ENCODE measurements around the gene RRP8.

RRP8 gene

DNA sequence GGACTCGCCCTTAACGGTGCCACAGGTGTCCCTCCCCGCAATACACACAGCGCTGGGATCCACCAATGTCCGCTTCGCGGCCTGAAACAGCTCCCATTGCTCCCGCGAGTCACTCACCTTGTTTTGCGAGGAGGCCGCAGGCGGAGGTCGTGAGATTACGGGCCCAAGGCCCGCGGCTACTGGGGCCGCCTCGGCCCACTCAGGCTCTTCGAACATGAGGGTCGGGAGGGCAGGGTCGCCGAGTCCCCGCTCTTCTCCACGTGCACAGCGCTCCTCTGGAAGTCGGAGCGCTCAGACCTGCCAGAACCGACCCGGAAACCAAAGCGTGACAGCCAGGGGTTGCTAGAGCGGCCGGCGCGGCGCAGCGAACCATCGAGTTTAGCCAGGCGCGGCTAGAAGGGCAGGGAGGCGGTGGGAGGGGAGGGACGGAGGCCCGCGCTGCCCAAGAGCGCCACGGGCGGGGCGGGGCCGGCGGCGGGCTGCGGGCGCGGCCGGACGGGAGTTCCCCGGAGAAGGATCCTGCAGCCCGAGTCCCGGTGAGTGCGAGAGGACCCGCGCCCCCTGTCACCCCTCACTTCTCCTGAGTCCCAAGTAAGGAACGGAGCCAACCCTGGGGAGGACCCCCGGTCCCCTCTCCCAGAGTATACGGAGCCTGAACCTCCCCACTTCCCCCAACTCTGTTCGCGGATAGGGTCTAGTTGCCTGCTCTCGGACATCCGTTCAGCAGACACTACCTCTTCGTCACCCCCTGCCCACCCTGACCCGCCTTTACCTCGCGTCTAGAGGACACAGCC lies at the start of gene RRP8, which contains the start of gene ILK:
TSS of gene RRP8 (minus strand) at position 330 of the 794 bp plus-strand sequence. CDS start at position 216, 114 bp downstream.
TSS of gene ILK (plus strand) at position 488 of the 794 bp plus-strand sequence. CDS start 498 bp downstream, outside the sequence.
- DNase-seq (ENCODE audit: low read depth in 2 of 2) = peak; percentile 75 to 81

DNA sequence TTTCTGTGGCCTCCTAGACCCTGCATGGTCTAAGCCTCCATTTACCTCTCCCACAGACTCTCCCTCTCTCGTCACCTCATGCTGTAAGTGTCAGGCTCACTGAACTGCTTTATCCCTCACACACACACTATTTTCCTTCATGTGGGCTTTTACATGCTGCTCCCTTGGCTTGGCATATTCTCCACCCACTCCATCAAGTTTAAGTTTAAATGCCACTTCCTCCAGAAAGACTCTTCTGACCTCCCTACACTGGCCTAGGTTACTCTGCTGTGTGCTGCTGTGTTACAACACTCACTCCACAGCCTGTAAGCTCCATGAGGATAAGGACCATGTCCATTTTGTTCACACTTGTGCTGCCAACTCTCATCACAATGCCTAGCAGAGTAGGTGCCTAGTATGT lies 49.7 kb upstream of the RRP8 start:
- DNase-seq (ENCODE audit: low read depth in 2 of 2) = no peak

DNA sequence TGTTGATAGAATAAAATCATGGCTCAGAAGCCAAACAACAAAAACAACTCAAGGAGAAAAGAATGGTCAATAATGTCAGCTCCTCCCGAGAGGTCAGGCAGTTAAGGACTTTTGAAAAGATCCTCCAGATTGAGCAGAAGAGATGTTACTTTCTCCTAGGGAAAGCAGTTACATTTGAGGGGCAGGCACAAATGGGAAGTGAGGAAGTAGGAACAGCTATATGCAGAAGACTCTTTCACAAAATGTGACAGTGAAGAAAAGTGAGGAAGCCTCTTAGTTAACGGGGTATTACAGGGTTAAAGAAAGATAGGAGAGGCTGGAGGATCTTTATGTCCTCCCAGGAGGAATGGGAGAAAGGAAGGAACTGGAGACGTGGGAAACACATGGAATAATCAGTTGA lies 48.8 kb upstream of the RRP8 start:
- DNase-seq (ENCODE audit: low read depth in 2 of 2) = no peak

DNA sequence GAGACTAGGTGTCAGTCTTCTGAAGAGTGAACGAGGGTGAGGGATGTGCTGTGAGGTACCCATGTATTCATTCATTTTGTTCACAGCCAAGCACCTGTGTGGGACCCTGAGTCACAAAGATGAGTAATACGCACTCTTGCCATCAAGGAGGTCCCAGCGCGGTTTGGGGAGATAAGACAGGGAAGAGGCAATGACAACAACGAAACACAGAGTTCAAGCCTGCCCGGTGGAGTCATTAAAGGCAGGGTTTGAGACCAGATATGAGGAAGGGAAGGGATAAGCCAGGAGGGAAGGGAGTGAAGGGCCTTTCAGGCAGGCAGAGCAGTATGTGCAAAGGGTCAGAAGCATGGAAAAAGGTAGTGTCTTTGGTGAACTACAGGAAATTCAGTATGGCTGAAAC lies 47.6 kb upstream of the RRP8 start:
- DNase-seq (ENCODE audit: low read depth in 2 of 2) = no peak

DNA sequence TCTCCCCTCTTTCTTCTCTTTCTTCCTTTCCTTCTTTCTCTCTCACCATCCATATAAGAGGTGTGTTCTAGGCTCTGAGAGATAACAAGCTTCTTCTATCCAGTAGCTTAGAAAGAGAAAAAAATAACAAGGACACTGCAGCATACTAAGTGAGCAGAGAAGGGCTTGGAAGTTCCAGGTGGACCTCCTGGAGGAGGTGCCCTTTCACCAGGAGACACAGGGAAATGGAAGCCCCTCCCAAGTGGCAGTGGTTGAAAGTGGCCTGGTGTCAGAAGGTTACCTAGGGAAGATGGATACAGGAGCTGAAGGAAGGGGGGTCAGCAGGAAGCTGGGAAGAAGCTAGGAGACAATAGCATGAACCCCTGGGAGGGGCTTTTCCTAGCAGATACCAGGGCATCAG lies 46.7 kb upstream of the RRP8 start:
- no peak for DNase-seq (ENCODE audit: low read depth in 2 of 2)

DNA sequence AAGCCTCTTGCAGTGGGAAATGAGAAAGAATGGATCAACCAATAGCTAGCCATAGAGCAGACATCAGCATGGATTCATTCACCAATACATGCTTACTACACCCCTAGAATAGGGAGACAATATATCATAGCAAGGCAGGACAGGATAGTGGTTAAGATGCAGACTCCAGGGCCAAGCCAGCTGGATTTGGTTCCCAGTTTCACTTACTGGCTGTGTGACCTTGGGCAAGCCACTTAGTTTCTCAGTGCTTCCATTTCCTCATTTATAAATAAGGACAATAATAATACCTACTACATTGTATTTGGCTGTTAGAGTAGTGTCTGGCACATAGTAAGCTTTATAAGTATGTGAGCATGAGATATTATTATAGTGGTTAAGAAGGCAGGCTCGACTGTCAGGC lies 45.1 kb upstream of the RRP8 start:
- no peak for DNase-seq (ENCODE audit: low read depth in 2 of 2)

DNA sequence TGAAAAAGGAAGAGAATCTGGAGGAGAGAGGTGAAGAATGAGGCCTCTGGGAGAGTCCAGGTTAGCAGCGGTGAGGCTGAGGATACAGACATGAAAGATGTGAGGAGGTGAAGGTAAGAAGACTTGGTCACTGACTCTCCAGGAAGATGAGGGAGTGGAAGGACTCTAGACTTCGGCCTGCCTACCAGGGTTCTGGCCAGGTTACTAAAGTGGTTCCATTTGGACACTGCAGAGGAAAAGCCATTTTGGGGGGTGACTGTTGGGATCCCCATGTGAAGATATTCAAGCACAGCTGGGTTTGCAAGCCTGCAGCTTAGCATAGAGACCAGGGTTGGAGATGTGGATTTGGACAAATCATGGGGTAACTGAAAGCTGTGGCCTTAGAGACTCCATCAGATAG lies 44.4 kb upstream of the RRP8 start:
- no peak for DNase-seq (ENCODE audit: low read depth in 2 of 2)

DNA sequence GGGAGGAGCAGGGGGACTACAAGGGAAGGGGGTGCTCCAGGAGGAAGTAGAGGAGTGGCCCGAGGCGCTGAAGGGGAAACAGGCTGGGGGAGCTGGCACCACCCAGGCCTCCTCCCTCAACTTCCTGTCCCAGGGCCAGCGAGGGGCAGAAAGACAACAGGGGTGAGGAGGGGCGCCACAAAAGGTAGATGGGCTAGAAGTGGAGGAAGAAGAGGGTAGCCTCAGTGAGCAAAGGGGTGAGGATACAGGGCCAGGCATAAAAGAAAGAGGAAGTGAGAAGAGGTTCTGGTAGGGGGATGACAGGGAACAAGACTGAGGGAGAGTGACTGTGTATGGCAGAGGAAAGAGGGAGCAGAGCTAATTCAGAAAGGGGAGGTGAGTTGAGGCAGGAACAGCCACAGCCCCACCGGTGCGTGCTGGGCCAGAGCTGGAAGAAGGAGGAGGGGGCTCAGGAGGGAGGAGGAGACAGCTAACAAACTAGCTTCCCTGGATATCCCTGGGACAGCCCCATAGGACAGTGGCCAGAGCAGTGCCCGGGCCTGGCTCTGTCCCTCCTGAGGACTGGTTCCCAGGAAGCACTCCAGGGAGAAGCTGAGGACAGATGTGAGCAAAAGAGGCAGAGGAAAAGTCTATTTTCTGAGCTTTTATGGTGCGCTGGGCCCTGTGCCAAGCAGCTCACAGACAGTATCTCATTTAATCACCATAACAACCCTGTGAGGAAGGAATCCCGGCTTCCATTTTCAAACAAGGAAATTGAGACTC lies 43.7 kb upstream of the RRP8 start:
- DNase-seq (ENCODE audit: low read depth in 2 of 2) = no peak

DNA sequence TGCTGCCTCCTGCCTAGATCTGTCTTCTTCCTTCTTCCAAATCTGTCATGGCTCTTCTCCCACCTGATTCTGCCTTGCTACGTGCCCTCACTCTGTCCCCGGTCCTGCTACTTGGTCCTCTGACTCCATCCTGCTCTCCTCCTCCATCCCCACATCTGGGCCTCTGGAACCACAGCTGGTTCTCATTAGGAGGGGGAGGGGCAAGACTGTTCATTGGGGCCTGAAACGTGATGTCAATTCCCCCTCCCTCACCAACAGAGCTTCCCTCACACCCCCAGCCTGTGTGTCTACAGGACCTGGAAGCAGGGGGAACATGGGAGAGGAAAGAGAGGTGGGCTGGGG lies 43.1 kb upstream of the RRP8 start:
- no peak for DNase-seq (ENCODE audit: low read depth in 2 of 2)

DNA sequence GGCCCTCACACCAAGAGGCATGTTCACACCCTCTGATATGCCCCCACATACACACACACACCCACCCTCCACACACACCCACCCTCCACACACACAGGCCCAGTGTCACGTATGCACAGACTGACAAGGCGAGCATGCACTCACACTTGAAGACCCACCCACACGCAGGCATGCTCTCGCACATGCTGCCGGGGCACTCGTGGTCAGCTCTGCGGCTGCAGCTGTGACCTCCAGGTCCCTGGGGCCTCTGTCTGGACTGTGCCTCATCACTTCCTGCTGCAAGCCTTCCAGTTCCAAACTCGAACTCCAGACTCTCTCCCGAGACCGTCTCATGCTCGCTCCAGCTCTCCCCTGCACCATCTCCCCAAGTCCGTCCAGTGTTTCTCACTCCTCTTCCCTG lies 42.7 kb upstream of the RRP8 start:
- DNase-seq (ENCODE audit: low read depth in 2 of 2) = no peak

DNA sequence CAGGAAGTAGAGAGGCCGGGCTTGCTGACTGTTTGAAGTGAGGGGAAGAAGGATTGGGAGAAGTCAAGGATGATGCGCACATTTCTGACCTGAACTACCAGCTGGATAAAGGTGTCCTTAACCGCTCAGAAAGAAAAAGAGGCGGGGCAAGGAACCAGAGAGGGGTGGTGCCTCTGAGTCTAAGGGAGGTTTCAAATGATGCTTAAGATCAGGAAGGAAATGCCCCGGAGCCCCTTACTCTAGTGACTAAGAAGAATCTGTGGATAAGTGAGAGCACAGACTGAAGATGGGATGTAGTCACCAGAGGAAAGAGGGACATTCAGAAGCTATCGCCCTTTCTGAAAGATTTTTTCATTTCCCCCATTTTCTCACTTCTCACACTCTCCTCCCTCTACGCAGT lies 39.5 kb upstream of the RRP8 start:
- no peak for DNase-seq (ENCODE audit: low read depth in 2 of 2)

DNA sequence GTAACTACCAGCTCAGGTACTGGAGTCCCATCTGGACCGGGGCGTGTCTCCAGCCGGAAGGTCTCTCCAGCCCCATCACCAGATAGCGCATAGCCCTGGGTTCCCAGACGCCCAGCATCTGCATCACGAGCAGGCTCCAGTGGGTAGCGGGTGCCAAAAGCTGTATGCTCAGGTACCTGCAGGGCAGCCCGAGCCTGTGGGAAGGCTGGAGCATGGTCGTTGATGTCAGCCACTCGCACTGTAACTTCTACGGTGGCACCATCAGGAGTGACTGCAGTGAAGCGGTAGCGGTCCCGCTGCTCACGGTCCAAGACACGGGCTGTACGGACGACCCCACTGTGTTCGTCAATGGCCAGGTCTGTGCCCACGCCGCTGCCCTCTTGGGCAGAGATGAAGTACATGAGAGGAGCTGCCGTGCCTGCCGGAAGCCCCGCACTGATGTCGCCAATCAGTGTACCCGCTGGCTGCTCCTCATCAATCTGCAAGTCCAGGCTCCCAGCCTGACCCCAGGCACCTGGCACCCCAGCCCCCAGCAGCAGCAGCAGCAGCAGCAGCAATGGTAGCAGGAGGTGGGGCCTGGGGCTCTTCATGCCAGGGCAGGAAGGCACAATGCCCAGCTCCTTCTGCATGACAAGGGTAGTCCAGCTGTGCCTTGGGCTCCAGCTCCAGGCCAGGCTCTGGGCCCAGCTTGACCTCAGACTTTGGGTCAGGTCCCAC lies 37.7 kb upstream of the RRP8 start:
- no peak for DNase-seq (ENCODE audit: low read depth in 2 of 2)

DNA sequence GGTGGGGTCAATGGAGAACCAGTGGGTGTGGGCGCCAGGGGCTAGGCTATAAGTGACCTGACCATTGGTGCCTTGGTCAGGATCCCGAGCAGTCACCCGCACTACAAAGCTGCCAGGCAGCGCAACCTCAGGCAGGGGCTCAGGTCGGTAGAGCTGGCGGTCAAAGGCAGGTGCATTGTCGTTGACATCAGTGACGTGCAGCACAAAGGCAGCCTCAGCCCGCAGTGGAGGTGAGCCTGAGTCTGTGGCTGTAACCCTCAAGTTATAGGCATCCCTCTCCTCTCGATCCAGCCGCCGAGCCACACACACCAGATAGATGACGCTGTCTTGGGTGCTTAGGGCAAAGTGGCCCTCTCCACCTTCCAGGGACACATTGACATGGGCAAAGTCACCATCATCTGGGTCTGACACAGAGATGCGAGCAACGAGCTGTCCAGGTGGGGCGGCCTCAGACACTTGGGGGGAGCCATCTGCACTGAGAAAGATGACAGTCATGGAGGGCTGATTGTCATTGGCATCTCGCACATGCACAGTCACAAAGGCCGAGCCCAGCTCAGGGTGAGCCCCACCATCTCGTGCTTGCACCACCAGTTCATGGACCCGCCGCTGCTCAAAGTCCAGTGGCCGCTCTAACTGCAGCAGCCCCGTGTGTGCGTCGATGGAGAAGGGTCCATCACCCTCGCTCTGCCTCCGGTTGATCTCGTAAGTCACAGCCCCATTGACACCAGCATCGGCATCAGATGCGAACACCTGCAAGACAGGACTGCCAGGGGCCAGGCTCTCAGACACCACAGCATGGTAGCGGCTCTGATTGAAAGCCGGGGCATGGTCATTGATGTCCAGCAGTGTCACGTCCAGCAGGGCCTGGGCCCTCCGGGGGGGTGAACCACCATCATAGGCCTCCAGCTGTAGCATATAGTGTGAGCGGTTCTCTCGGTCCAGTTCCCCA lies 36.9 kb upstream of the RRP8 start:
- DNase-seq (ENCODE audit: low read depth in 2 of 2) = no peak

DNA sequence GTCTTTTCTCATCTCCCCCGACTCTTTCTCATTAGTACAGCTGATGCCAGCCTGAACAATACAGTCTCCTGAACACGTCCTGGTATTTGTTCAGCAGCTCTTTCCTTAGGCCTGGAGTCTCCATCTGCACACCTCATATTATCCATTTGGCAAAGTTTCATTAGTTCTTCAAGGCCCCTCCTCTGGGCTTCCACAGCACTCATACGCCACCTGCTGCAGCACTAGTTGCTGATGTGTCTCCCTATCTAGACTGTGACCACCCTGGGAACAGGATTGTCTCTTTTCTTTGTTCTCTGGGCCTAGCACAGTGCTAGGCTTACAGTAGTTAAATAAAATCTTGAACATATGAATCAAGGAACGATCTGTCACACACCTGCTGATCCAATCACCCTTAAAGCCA lies 35.0 kb upstream of the RRP8 start:
- no peak for DNase-seq (ENCODE audit: low read depth in 2 of 2)

DNA sequence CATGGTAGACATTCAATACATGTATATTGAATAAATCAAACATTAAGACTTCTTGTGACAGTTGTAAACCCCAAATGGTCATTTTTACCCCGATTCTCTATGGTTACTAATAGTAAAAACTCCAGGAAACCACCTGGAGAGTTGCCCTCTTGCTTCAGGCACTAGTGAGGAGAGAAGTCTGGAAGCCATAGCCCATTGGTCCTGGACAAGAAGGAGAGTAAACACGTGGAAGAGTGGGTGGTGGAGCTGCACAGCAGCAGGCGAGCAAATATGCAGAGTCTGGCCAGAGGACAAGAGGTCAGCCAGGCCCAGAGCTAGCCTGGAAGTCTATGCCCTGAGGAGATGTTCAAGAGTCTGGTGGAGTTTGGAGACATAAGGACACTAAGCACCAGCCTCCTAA lies 34.5 kb upstream of the RRP8 start:
- no peak for DNase-seq (ENCODE audit: low read depth in 2 of 2)

DNA sequence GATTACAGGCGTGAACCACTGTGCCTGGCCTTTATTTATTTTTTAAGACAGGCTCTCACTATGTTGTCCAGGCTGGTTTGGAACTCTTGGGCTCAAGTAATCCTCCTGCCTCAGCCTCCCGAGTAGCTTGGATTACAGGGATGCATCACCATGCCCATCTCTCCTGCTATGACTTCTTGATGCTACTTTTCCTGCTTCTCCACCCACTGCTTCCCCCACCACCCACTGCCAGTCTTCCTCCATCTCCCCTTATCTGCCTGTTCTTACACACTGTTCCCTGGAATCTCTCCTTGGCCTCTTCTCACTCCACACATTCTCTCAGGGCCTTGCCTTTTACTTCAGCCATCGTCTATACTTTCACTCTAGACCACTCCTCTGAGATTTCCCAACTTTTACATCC lies 33.1 kb upstream of the RRP8 start:
- DNase-seq (ENCODE audit: low read depth in 2 of 2) = no peak

DNA sequence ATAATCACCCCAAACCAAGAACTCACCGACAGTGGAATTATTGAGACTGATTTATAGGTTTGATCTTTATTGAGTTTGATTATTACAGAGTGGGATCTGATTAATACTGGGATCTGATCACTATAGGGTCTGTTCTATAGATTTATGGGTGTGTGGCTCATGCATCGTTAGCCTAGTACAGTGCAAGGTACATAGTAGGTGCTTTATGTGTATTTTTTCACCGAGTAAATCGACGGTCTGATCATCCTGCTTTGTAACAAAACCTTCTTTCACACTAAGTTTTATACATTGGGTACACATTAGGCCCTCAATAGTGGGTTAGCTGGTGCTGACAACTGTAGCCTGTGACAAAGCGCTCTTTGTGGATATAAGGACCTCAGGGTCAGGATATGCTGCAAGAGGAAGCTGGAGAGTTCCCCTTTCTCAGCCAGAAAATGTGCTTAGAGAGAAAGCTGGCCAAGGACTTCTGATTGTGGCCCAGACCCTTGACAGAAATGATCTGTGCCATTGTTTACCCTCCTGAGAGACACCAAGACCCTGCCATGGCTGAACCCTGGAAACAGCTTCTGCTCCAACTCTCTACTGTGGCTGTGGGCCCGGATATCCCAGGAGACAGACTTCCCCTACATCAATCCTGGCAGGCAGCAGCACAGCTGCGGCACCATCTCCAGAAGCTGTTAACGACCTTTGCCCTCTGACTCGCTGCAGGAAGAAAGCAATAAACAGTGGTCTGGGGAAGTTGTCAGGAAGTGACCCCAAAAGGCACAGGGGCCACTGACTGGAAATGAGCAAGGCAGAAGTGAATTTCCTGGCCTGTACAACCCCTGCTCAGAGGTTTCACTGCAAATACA lies 31.9 kb upstream of the RRP8 start:
- DNase-seq (ENCODE audit: low read depth in 2 of 2) = no peak

DNA sequence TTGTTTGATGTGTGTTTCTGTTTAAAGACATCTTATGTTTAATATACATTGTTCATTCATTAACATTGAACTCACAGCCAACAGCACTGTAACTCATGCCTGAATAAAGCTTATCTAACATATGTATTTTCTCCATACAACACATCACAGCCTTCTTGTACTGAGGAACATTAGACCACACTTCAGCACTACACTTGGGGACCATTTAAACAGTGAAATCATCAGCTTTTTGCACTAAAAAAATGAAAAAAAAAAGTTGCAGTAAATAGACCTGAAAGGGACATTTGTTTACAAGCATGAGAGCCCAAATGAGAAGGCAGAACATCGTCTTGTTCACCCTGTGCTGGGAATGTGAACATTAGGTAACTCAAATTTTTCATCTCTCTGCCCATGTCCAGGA lies 31.1 kb upstream of the RRP8 start:
- DNase-seq (ENCODE audit: low read depth in 2 of 2) = no peak

DNA sequence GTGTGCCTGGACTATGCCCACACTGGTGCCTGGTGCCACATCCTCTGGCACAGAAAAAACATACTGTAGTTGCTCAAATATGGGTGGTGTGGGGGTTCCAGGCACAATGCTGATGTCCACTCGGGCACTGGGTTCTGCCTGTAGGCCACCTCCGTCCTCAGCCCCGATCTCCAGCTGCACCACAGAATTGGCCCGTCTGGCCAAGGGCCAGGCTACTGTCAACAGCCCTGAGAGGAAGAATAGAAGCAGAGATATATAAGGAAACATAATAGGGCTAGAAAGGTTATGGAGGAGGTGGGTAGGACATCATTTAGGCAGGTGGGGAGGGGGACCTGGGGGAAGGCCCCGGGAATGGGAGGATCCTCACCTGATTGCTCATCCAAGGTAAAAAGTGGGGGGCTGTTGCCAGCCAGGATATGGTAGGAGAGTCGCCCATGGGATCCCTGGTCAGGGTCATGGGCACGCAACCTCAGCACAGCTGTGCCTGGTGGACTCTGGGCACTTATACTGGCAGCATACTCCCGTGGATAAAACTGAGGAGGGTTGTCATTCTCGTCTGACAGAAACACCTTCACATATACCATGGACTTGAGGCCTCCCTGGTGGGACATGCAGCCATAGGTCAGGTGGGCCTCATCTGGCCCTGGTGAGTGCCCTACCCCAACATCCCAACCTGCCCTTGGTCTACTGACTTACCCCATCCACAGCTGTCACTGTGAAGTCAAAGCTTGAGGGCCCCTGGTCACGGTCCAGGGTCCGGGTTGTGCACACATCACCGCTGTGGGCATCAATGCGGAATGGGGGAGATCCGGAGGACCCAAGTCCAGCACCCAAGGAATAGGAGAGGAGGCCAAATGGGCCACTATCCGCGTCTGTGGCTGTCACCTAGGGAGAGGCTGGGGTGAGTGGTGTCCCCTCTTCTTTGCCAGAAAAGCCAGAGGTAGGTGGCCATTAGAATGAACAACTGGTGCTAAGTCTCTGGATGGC lies 30.3 kb upstream of the RRP8 start:
- no peak for DNase-seq (ENCODE audit: low read depth in 2 of 2)

Data from stimulated activated CD4-positive, alpha-beta T cell treated with anti-CD3 and anti-CD28 coated beads, Interleukin-12 subunit alpha, Interleukin-12 subunit beta, amount 100 ng/mL, for 24 hours (primary cell).